Kidney epithelial cell (primary cell): Measurements from ENCODE around the gene PRMT1. TPM values are rescaled to one million over a fixed set of nuclear protein-coding genes. Genes with fewer than 3 reads are reported as not detected.

Source experiments
- DNase-seq: peaks from one replicate; pipeline ENCODE4 v3.0.0-alpha.2; 2010; ENCODE audit warnings: low read depth
- H3K27me3 ChIP-seq: 2 replicates; pipeline ENCODE4 v1.6.0; 2011; ENCODE audit warnings: low read length; ENCODE audit not compliant: control insufficient read depth, insufficient read depth
- H3K36me3 ChIP-seq: 2 replicates; pipeline ENCODE4 v1.5.1; 2011; ENCODE audit warnings: low read length; ENCODE audit not compliant: control insufficient read depth, insufficient read depth
- H3K4me3 ChIP-seq: 2 replicates; pipeline ENCODE4 v1.5.1; 2011; ENCODE audit warnings: low read depth, mild to moderate bottlenecking, control low read depth, low read length
- total RNA-seq: library from RNA; depleted of rRNA; stranded (reverse); fragments of >200 nt; gene quantifications from 2 replicates; pipeline ENCODE4 v1.2.3, GENCODE V29; 2015
- TF ChIP-seq, protein P1 (sequence below): IDR thresholded peaks from 2 replicates; pipeline ENCODE4 v1.5.1; 2011; ENCODE audit warnings: mild to moderate bottlenecking, moderate library complexity, low read length, control low read depth, inconsistent platforms; ENCODE audit not compliant: insufficient read depth, poor library complexity, severe bottlenecking

The PRMT1 gene
- total RNA-seq, 1 donor from 2014 or later: 284 TPM

DNA sequence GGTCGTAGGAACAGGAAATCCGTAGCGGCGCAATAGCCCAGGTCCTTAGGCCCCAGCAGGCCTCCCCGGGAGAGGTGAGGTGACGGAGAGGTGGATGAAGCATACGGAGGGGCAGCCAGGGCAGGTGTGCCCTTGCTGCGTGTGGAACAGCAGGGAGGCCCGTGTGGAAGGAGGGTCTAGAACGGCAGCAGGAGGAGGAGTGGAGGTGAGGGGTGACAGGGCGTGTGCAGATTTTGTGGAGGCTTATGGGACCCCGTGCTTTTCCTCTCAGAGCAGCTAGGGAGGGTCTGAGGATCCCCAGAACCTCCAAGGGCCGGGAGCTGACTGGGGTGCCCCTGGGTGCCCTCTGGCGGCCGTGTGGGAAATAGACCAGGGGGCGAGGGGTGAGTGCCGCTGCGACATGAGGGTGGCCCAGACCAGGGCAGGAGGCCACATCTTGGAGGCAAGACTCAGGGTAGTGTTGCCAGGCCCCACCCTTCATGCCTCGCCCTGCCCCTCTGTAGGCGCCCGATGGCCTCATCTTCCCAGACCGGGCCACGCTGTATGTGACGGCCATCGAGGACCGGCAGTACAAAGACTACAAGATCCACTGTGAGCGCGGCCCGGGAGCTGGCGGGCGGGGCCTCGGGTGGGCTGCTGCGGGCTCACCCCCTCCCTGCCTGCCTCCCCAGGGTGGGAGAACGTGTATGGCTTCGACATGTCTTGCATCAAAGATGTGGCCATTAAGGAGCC lies 7.3 kb downstream of the PRMT1 start:
- TF ChIP-seq, protein P1, sequence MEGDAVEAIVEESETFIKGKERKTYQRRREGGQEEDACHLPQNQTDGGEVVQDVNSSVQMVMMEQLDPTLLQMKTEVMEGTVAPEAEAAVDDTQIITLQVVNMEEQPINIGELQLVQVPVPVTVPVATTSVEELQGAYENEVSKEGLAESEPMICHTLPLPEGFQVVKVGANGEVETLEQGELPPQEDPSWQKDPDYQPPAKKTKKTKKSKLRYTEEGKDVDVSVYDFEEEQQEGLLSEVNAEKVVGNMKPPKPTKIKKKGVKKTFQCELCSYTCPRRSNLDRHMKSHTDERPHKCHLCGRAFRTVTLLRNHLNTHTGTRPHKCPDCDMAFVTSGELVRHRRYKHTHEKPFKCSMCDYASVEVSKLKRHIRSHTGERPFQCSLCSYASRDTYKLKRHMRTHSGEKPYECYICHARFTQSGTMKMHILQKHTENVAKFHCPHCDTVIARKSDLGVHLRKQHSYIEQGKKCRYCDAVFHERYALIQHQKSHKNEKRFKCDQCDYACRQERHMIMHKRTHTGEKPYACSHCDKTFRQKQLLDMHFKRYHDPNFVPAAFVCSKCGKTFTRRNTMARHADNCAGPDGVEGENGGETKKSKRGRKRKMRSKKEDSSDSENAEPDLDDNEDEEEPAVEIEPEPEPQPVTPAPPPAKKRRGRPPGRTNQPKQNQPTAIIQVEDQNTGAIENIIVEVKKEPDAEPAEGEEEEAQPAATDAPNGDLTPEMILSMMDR: peak; percentile 44
- H3K27me3 ChIP-seq: no peaks in the 10 kb centered on the region
- H3K36me3 ChIP-seq: peaks cover 8% of the 10 kb centered on the region
- H3K4me3 ChIP-seq: no peak overlapping the region
- DNase-seq: no peak

- TF ChIP-seq, protein P1: no peak
- peaks cover 2% of the 10 kb centered on the region for H3K27me3 ChIP-seq
- no peak for DNase-seq
- no peak overlapping the region for H3K4me3 ChIP-seq
- peaks cover 8% of the 10 kb centered on the region for H3K36me3 ChIP-seq
Observed at GRCh38 chr19:49684983-49685553, 8.0 kb downstream of the PRMT1 start.

DNA sequence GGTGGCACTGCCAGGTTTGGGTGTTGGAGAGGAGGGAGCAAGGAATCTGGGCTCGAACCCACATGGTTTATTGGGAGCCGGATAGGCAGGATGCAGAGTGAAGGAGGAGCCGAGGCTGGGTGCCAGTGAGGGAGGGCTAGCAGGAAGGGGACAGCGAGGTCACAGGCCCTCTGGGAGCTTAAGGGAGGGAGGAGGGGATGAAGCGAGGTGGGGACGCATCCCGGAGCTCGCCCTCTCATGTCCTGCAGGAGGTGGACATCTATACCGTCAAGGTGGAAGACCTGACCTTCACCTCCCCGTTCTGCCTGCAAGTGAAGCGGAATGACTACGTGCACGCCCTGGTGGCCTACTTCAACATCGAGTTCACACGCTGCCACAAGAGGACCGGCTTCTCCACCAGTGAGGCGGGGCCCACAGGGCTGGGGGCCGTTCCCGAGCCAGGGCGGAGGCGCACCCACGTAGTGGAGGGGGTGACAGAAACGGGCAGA lies 8.8 kb downstream of the PRMT1 start:
- DNase-seq: no peak
- peaks cover 4% of the 10 kb centered on the region for H3K27me3 ChIP-seq
- H3K36me3 ChIP-seq: peaks cover 8% of the 10 kb centered on the region
- TF ChIP-seq, protein P1: no peak
- no peak overlapping the region for H3K4me3 ChIP-seq

DNA sequence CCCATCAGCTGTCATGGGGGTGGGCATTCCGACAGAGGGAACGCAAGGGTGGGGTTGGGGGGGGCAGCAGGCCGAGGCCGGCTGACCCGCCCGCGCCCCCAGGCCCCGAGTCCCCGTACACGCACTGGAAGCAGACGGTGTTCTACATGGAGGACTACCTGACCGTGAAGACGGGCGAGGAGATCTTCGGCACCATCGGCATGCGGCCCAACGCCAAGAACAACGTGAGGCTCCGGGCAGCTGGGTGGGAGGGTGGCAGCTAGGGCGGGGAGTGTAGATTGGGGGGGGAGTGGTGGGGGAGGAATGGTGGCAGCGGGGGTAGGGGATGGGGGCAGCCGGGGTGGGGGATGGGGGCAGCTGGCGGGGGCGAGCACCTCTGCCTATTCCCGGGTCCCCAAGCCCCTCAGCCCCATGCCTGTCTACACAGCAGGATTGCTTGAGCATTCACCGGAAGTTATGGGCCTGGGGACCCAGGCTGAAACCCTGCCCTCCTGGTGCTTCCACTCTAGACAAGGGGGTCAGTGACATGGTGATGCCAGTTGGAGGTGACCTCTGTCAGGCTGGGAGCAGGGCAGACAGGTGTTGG lies 9.5 kb downstream of the PRMT1 start:
- TF ChIP-seq, protein P1: no peak
- H3K27me3 ChIP-seq: peaks cover 4% of the 10 kb centered on the region
- no peak for DNase-seq
- peaks cover 8% of the 10 kb centered on the region for H3K36me3 ChIP-seq
- no peak overlapping the region for H3K4me3 ChIP-seq

DNA sequence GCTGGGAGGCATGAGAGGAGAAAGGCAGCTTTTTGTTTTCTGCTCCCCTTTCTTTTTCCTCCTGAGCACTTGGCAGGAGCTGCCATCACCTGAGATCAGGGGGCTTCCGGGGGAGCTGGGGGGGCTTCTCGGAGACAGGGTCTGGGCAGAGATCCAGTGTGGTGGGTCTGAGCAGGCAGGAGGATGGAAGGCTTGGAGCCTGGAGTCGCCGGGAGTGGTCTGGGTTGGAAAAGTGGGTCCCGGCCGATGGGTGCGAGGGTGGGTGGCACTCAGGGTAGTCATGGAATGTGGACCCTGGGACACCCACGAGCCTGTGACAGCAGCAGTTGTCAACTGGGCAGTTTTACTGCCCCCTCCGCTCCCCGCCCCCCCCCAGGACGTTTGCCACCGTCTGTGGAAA lies 10.1 kb downstream of the PRMT1 start:
- H3K27me3 ChIP-seq: peaks cover 4% of the 10 kb centered on the region
- no peak for DNase-seq
- TF ChIP-seq, protein P1: no peak
- peaks cover 6% of the 10 kb centered on the region for H3K36me3 ChIP-seq
- no peak overlapping the region for H3K4me3 ChIP-seq
